ENCODE results near the gene GABPB2.
"Not testable (repeated sequence)": the region's sequence is repeated elsewhere in the genome, so short reads cannot be mapped to it uniquely, and the experiment has no call there.

GABPB2 gene

DNA sequence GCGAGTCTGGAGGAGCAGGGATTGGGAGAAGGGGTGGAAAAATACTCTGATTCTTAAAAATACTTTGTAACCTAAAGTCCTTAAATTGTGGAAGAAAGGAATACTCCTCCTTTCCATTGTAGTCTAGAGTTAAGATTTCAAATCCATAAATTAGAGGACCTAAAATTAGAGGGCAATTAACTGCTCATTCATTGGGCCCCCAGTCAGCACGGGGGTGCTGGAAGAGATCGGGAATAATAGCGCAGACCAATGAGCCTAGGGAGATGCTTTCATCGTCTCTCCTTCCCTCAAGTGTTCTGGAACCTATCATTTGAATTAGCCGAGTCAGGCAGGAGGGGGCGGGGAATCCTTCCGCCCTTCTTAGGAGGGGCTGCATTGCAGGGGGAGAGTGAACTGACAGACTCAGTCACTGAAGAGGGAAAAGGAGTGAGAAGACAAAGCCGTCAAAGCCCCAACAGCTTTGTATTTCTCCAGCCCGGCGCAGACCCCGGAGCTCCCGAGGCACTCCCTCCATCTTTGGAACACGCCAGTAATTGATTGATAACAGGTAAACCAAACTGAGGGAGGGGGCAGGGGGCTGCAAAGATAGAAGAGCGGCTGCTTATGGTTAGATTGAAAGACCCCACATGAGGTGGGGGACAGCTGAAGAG lies 10.4 kb upstream of the GABPB2 start, which contains the start of gene MLLT11:
Gene MLLT11 (plus strand): TSS at position 391 of the 650 bp plus-strand sequence. CDS start 6,828 bp downstream, outside the sequence.
- DNase-seq (ENCODE audit: low read depth in 2 of 2) = no peak

DNA sequence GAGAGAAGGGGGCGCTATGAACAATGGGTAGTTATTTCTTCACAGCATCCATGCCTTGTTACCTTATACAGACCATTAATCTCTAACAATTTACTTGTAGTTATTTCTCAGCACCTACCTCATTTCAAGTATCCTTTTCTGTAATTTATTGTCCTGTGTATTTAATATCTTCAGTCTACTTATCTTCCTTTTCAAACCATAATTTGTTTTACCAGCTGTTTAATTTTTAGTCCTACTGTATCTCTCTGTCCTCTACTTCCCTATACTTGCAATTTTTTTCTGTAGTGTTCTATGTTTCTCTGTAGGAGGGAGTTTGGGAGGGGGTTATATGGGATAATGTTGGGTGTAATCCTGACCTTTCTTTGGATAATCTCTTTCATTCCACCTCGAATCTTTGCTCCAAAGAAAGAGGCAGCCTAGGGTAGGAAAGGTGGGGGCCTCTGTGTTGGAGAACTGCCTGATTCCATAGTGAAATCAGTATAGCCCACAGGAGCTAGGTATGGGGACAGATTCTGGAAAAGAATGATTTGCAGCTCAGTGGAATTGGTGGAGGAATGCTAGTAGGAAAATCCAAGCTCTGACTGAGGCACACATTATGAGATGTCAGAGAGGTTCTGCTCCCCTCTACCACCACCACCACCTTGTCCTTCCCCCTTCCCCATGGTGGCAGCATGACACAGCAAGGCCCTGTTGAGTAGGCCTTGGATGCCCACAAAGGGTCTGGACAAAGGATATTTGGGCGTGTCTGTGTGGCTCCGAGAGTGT lies 9.7 kb upstream of the GABPB2 start:
- no peak for DNase-seq (ENCODE audit: low read depth in 2 of 2)

- DNase-seq (ENCODE audit: low read depth in 2 of 2) = no peak
These were observed 8.9 kb upstream of the GABPB2 start for GRCh38 chr1:151061704-151062103.

DNA sequence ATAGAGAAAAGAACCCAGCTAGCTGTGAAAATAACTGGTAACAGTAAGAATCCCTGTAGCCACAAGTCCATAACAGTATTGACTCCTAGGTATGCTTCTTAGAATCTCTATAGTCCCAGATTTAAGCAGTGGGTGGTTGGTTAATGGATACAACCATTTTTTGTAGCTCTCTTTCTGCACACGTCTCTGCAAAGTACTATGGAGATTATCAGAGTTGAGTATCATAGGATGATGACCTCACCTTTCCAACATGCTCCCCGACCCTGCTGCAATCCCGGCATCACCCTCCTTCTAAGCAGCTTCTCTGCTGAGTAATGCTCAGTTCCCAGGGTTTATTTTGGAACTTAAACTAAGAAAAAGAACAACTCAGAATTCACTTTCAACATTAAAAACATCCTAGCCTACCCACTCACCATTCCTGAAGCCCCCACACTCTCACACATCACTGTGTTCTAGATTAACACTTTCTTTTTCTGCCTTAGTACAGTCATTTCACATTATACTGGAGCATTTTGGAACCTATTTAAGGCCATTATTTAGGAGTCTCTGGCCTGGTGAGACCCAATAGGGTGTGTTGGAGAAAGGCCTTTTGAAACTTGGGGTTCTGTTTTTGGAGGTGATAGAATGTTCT lies 7.7 kb upstream of the GABPB2 start:
- no peak for DNase-seq (ENCODE audit: low read depth in 2 of 2)

GRCh38 chr1:151065089-151065645 lies 5.4 kb upstream of the GABPB2 start:
- no peak for DNase-seq (ENCODE audit: low read depth in 2 of 2)

- DNase-seq (ENCODE audit: low read depth in 2 of 2) = no peak
These were observed 3.4 kb upstream of the GABPB2 start for GRCh38 chr1:151067185-151067584.

DNA sequence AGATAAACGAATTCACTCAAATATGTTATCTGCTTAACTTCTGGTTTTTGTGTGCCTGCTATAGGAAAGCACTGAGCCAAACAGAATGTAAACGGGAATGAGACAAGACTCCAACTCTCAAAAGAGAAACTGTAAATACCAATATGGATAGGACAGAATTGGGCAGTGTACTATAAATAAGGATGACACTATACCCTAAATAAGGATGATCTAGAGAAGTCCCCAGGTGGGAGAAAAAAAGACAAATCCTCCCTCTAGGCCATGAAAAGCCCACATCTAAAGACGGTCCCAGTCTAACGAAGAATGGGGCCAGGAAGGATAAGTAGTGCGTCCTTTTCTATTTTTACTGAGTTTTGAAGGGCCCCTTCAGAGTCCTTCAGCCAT lies 1.5 kb upstream of the GABPB2 start:
- no peak for DNase-seq (ENCODE audit: low read depth in 2 of 2)

DNA sequence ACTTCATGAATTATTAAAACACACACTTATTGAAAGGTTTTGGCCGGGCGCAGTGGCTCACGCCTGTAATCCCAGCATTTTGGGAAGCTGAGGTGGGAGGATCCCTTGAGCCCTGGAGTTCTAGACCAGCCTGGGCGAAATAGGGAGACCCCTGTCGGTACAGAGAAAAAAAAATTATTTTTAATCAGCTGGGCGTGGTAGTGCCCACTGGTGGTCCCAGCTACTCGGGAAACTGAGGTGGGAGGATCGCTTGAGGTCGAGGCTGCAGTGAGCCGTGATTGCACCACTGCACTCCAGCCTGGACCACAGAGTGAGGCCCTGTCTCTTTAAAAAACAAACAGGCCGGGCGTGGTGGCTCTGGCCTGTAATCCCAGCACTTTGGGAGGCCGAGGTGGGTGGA lies 1.7 kb downstream of the GABPB2 start:
- no peak for DNase-seq (ENCODE audit: low read depth in 2 of 2)

DNA sequence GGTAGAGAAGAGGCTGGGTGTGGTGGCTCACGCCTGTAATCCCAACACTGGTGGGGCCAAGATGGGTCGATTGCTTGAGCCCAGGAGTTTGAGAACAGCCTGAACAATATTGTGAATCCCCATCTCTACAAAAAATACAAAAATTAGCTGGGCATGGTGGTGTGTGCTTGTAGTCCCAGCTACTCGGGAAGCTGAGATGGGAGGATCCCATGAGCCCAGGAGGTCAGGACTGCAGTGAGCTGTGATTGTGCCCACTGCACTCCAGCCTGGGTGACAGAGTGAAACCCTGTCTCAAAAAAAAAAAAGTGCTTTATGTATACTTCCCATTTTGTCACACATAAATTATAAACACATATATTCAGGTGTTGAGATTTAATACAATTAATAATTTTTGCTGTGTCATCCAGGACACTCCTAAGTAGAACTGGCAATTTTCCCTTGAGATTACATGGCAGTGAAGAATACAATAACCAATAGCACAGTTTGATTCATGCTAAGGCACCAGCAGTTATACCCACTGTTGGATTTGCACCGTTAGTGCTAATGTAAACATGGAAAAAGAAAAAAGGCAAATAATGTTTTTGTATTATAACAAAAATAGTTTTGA lies 15.5 kb downstream of the GABPB2 start:
- DNase-seq (ENCODE audit: low read depth in 2 of 2) = no peak

- DNase-seq (ENCODE audit: low read depth in 2 of 2) = not testable (repeated sequence)
These were observed 26.9 kb downstream of the GABPB2 start for GRCh38 chr1:151097426-151097825.

- DNase-seq (ENCODE audit: low read depth in 2 of 2) = no peak
These were observed 27.6 kb downstream of the GABPB2 start for GRCh38 chr1:151098126-151098525.

DNA sequence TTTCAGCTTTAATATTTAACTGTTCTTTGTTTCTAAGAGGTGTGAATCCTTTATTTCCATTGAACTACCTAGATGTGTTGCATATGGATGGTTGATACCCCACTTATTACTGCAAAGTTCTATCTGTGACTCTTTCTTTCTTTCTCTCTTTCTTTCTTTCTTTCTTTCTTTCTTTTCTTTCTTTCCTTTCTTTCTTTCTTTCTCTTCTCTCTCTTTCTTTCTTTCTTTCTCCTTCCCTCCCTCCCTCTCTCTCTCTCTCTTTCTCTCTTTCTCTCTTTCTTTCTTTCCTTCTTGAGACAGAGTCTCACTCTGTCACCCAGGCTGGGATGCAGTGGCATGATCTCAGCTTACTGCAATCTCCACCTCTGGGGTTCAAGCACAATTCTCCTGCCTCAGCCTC lies 34.1 kb downstream of the GABPB2 start:
- no peak for DNase-seq (ENCODE audit: low read depth in 2 of 2)

DNA sequence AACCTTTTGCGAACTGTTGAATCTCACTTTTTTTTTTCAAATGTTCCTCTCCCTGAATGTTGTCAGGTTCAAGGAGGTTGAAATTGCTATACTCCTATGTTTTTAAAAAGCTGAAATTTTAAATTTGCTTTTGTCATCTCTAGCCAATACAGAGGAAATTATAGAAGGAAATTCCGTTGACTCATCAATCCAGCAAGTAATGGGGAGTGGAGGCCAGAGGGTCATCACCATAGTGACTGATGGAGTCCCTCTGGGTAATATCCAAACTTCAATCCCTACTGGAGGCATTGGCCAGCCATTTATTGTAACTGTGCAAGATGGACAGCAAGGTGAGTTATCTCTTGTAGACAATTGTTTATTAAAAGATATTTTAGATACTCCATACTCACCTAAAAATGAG lies 36.3 kb downstream of the GABPB2 start:
- DNase-seq (ENCODE audit: low read depth in 2 of 2) = no peak

DNA sequence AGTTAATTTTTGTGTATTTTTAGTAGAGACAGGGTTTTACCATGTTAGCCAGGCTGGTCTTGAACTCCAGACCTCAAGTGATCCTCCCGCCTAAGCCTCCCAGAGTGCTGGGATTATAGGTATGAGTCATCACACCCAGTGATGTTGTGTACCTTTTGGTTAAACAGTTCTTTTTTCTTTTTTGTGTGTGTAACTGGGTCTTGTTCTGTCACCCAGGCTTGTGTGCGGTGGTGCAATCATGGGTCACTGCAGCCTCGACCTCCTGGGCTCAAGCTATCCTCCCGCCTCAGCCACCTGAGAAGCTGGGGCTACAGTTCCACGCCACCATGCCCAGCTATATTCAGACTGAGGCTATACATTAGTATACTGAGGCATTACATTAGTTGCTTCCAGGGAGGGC lies 37.8 kb downstream of the GABPB2 start:
- DNase-seq (ENCODE audit: low read depth in 2 of 2) = no peak

DNA sequence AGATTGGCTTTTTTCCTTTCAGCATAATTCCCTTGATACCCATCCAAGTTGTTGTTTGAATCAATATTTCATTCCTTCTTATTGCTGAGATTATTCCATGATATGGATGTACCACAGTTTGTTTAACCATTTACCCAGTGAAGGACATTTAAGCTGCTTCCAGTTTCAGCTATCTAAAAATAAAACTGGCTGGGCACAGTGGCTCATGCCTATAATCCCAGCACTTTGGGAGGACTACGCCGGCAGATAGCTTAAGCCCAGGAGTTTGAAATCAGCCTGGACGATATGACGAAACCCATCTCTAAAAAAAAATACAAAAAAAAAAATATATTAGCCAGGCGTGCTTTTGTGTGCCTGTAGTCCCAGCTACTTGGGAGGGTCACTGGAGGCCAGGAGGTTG lies 43.3 kb downstream of the GABPB2 start:
- no peak for DNase-seq (ENCODE audit: low read depth in 2 of 2)

GRCh38 chr1:151124763-151125403 lies 54.3 kb downstream of the GABPB2 start:
- no peak for DNase-seq (ENCODE audit: low read depth in 2 of 2)

DNA sequence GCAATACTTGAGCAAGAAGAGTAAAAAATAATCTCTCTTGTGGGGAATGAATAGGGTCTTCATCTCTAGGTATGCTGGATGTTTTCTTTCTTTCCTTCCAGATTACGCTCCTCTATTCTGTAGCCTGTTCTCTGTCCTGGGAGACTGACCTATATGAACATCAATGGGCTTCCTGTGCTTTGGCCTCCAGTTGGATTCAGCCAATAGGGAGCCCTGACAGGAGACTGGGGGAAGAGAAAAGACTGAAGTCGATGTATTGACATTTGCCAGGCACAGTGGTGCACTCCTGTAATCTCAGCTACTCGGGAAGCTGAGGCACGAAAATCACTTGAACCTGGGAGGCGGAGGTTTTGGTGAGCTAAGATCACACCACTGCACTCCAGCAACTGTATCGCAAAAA lies 58.2 kb downstream of the GABPB2 start:
- DNase-seq (ENCODE audit: low read depth in 2 of 2) = no peak

DNA sequence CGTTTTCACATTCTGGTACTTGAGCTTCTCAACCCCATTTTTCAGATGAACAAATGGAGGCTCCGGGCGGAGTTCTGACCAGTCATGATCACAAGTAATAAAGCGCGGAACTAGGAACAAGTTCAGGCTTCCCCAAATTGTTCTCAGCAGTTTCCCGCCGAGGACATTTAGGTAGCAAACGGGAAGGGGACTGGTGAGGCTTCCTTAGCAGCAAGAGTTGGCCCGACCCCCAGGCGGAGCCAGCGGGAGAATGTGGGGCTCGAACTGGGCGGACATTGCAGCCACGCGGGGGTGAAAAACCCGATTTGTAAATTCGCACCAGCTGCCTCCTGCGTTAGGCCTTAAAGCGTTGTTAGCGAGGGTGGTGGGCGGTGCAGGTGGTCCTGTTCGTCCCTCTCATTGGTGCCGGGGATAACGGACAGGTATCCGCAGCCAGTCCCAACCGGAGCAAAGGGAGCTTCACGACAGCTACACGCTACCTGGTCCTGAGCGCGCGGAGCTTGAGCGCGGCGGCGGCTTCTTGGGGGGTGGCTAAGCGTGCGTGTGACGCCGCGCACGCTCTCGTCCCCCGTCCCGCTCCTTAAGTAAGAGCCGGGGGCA lies 60.5 kb downstream of the GABPB2 start:
- peak; percentile 76 to 83 for DNase-seq (ENCODE audit: low read depth in 2 of 2)

GRCh38 chr1:151131701-151132334 lies 61.3 kb downstream of the GABPB2 start:
- no peak for DNase-seq (ENCODE audit: low read depth in 2 of 2)

GRCh38 chr1:151132335-151133017 lies 61.9 kb downstream of the GABPB2 start:
- DNase-seq (ENCODE audit: low read depth in 2 of 2) = no peak
